ENCODE data around the gene TTC14.

DNA sequence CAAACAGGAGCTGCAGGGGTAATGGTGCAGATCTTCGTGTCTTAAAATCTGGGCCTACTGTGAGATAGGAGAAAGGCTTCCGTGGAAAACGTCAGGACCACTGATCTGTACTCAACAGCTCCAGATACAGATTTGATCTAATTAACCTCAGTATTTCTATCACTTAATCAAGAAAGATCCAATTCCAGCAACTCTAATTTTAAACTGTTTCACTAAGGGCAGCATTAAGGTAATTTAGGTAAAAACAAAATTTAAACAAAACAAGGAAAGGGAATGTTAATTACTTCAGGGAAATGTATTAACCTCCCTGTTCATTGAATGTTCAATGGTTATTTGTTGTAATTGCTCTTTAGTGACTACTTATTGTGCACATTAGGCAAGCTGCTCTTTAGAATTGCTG is 26.4 kb upstream of the TTC14 start:
- TF ChIP-seq, protein P1, sequence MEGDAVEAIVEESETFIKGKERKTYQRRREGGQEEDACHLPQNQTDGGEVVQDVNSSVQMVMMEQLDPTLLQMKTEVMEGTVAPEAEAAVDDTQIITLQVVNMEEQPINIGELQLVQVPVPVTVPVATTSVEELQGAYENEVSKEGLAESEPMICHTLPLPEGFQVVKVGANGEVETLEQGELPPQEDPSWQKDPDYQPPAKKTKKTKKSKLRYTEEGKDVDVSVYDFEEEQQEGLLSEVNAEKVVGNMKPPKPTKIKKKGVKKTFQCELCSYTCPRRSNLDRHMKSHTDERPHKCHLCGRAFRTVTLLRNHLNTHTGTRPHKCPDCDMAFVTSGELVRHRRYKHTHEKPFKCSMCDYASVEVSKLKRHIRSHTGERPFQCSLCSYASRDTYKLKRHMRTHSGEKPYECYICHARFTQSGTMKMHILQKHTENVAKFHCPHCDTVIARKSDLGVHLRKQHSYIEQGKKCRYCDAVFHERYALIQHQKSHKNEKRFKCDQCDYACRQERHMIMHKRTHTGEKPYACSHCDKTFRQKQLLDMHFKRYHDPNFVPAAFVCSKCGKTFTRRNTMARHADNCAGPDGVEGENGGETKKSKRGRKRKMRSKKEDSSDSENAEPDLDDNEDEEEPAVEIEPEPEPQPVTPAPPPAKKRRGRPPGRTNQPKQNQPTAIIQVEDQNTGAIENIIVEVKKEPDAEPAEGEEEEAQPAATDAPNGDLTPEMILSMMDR (IDR thresholded peaks at IDR 0.05) = no peak
- TF ChIP-seq EP300 (IDR thresholded peaks at IDR 0.05; ENCODE audit: low read depth) = no peak
